Renal pelvis (tissue), 4 donors: Measurements from ENCODE around the gene SORCS2. TPM values are rescaled to one million over a fixed set of nuclear protein-coding genes. Genes with fewer than 3 reads are reported as not detected.

Experiments
- DNase-seq: peaks from one replicate; pipeline ENCODE4 v3.0.0-alpha.2; 2013
- polyA plus RNA-seq, 3 donors: library from polyadenylated mRNA; unstranded; fragments of 120-200 nt; gene quantifications; one replicate each; pipeline ENCODE4 v1.2.1, GENCODE V29; 2013; ENCODE audit not compliant: insufficient read length in 3 of 3

The SORCS2 gene
- polyA plus RNA-seq, 3 donors: 5.2 to 11.7 (median 11.1) TPM

GRCh38 chr4:7353846-7354610, 161.7 kb downstream of the SORCS2 start:
- no peak for DNase-seq

- no peak for DNase-seq
Observed at GRCh38 chr4:7354927-7355326, 162.6 kb downstream of the SORCS2 start.

- DNase-seq: no peak
Observed at GRCh38 chr4:7355795-7356194, 163.5 kb downstream of the SORCS2 start.

GRCh38 chr4:7356667-7357310, 164.5 kb downstream of the SORCS2 start:
- DNase-seq: no peak

- DNase-seq: no peak
Observed at GRCh38 chr4:7357323-7357722, 165.0 kb downstream of the SORCS2 start.

- no peak for DNase-seq
Observed at GRCh38 chr4:7358100-7358735, 165.9 kb downstream of the SORCS2 start.

GRCh38 chr4:7359400-7360062, 167.2 kb downstream of the SORCS2 start:
- no peak for DNase-seq

- DNase-seq: no peak
Observed at GRCh38 chr4:7360806-7361205, 168.5 kb downstream of the SORCS2 start.

- no peak for DNase-seq
Observed at GRCh38 chr4:7361280-7361895, 169.1 kb downstream of the SORCS2 start.

GRCh38 chr4:7362341-7362740, 170.0 kb downstream of the SORCS2 start:
- DNase-seq: no peak

GRCh38 chr4:7362862-7363430, 170.6 kb downstream of the SORCS2 start:
- no peak for DNase-seq

GRCh38 chr4:7364979-7365378, 172.6 kb downstream of the SORCS2 start:
- DNase-seq: no peak

- no peak for DNase-seq
Observed at GRCh38 chr4:7365462-7366179, 173.3 kb downstream of the SORCS2 start.

- no peak for DNase-seq
Observed at GRCh38 chr4:7366180-7366945, 174.0 kb downstream of the SORCS2 start.

- DNase-seq: no peak
Observed at GRCh38 chr4:7366954-7367353, 174.6 kb downstream of the SORCS2 start.

GRCh38 chr4:7367406-7367805, 175.1 kb downstream of the SORCS2 start:
- no peak for DNase-seq

- DNase-seq: no peak
Observed at GRCh38 chr4:7367864-7368277, 175.5 kb downstream of the SORCS2 start.

- no peak for DNase-seq
Observed at GRCh38 chr4:7368296-7368695, 176.0 kb downstream of the SORCS2 start.

GRCh38 chr4:7369511-7369910, 177.2 kb downstream of the SORCS2 start:
- no peak for DNase-seq

GRCh38 chr4:7370038-7370437, 177.7 kb downstream of the SORCS2 start:
- no peak for DNase-seq
